ENCODE results near the gene CALML6. TPM values are rescaled to one million over a fixed set of nuclear protein-coding genes. Genes with fewer than 3 reads are reported as not detected.
"Not testable (repeated sequence)": the region's sequence is repeated elsewhere in the genome, so short reads cannot be mapped to it uniquely, and the experiment has no call there.

CALML6 gene
- total RNA-seq, 1 donor from 2014 or later: 0.90 TPM

GRCh38 chr1:1880617-1881312 lies 34.3 kb upstream of the CALML6 start:
- no peak overlapping the region for H3K4me3 ChIP-seq
- H3K27me3 ChIP-seq: no peaks in the 10 kb centered on the region
- no peak overlapping the region for H3K27ac ChIP-seq
- TF ChIP-seq CTCF (IDR thresholded peaks at IDR 0.05): no peak
- peaks cover 4% of the 10 kb centered on the region for H3K36me3 ChIP-seq
- H3K9me3 ChIP-seq: no peaks in the 10 kb centered on the region
- no peak for DNase-seq
- intact Hi-C loops (cut with DNase I): no loop called here
- ATAC-seq: no peak
- H3K4me1 ChIP-seq: peaks cover 66% of the 10 kb centered on the region

GRCh38 chr1:1881727-1882126 lies 33.3 kb upstream of the CALML6 start:
- intact Hi-C loops (cut with DNase I): no loop called here
- no peak for DNase-seq
- ATAC-seq: peak; percentile 21
- Histone ChIP-seq H3K27me3 (no peaks in the 10 kb centered on the region), H3K9me3 (no peaks in the 10 kb centered on the region), H3K27ac (no peak overlapping the region), H3K36me3 (peaks cover 4% of the 10 kb centered on the region), H3K4me3 (no peak overlapping the region), H3K4me1 (peaks cover 68% of the 10 kb centered on the region)
- no peak for TF ChIP-seq CTCF (IDR thresholded peaks at IDR 0.05)

GRCh38 chr1:1883092-1883873 lies 31.8 kb upstream of the CALML6 start:
- H3K27ac ChIP-seq: no peak overlapping the region
- peaks cover 4% of the 10 kb centered on the region for H3K36me3 ChIP-seq
- intact Hi-C loops (cut with DNase I): no loop called here
- no peak for ATAC-seq
- no peaks in the 10 kb centered on the region for H3K27me3 ChIP-seq
- no peaks in the 10 kb centered on the region for H3K9me3 ChIP-seq
- no peak for TF ChIP-seq CTCF (IDR thresholded peaks at IDR 0.05)
- DNase-seq: no peak
- H3K4me1 ChIP-seq: peaks cover 74% of the 10 kb centered on the region
- no peak overlapping the region for H3K4me3 ChIP-seq

GRCh38 chr1:1883890-1884289 lies 31.2 kb upstream of the CALML6 start:
- H3K27ac ChIP-seq; intact Hi-C loops (cut with DNase I); H3K9me3 ChIP-seq; H3K27me3 ChIP-seq; ATAC-seq; H3K4me3 ChIP-seq; H3K36me3 ChIP-seq; DNase-seq: not testable (repeated sequence)
- H3K4me1 ChIP-seq: peaks cover 74% of the 10 kb centered on the region

- peaks cover 48% of the 10 kb centered on the region for H3K4me1 ChIP-seq
- H3K27me3 ChIP-seq: no peaks in the 10 kb centered on the region
- intact Hi-C loops (cut with DNase I): no loop called here
- no peak for TF ChIP-seq CTCF (IDR thresholded peaks at IDR 0.05)
- ATAC-seq: no peak
- no peaks in the 10 kb centered on the region for H3K9me3 ChIP-seq
- peak overlapping the region; percentile 78 for H3K4me3 ChIP-seq
- DNase-seq: no peak
- H3K27ac ChIP-seq: peak overlapping the region; percentile 90
- H3K36me3 ChIP-seq: no peaks in the 10 kb centered on the region
Measured at GRCh38 chr1:1889090-1889750, 25.8 kb upstream of the CALML6 start.
